K562 (cell line): ENCODE data around the gene KCNH2. TPM values are rescaled to one million over a fixed set of nuclear protein-coding genes. Genes with fewer than 3 reads are reported as not detected.
A peak's percentile ranks its signal among the peaks of the same experiment; 100 is the strongest.

Source experiments
- COPS2 ChIP-seq: fragments of 450-650 bp; conservative IDR thresholded peaks from 2 replicates; pipeline ENCODE4 v1.6.1; 2016; ENCODE audit warnings: mild to moderate bottlenecking, moderate library complexity
- CREBBP ChIP-seq: IDR thresholded peaks from one replicate; pipeline ENCODE4 v1.6.1; 2012; ENCODE audit warnings: low read depth, mild to moderate bottlenecking, control low read depth, inconsistent platforms, low read length
- DPF2 ChIP-seq: fragments of 450-650 bp; IDR thresholded peaks from 2 replicates; pipeline ENCODE4 v1.6.1; 2016
- EHMT2 ChIP-seq: fragments of 450-650 bp; IDR thresholded peaks from 2 replicates; pipeline ENCODE4 v1.6.1; 2018; ENCODE audit warnings: antibody characterized with exemption
- MCM3 ChIP-seq: fragments of 450-650 bp; IDR thresholded peaks from 2 replicates; pipeline ENCODE4 v1.6.1; 2016
- POLR3G ChIP-seq: IDR thresholded peaks from 2 replicates; pipeline ENCODE4 v1.6.1; 2011; ENCODE audit not compliant: insufficient read length, insufficient replicate concordance; ENCODE audit errors: extremely low read depth
- RAD21 ChIP-seq, 2 experiments: fragments of 250-450 bp in 1 of 2; fragments of 450-650 bp in 1 of 2; sonication (Bioruptor Pico) in 1 of 2; formaldehyde crosslinking in 1 of 2; IDR thresholded peaks in 1 of 2; conservative IDR thresholded peaks in 1 of 2; 2 replicates each; pipeline versions ENCODE4 v1.4.0 to v1.8.0; 2020 to 2022; ENCODE audit warnings: mild to moderate bottlenecking in 2 of 2, moderate library complexity in 1 of 2
- RBFOX2 ChIP-seq: fragments of 200-400 bp; formaldehyde crosslinking; IDR thresholded peaks from 2 replicates; pipeline ENCODE4 v1.6.1; 2017; ENCODE audit warnings: low read depth, mild to moderate bottlenecking, low read length, moderate library complexity
- TBP ChIP-seq: optimal IDR thresholded peaks from 2 replicates; pipeline ENCODE3; 2011; ENCODE audit warnings: low read depth, low read length, improper control_type of control experiment
- polyA plus RNA-seq, 8 experiments: library from polyadenylated mRNA; depleted of rRNA in 4 of 8; stranded (reverse) in 5 of 8; unstranded in 3 of 8; fragments of >200 nt; fragmentation: Nextera tagmentation in 2 of 8; fragmentation: Illumina TruSeq in 1 of 8; extraction: Ambion mirVana in 2 of 8; extraction: Trizol in 1 of 8; gene quantifications; 2 replicates each; pipeline versions ENCODE4 v1.2.1 to v1.2.3, GENCODE V29; 2011 to 2014; ENCODE audit warnings: inconsistent platforms in 1 of 8, missing spikeins in 1 of 8
- total RNA-seq, 7 experiments: library from RNA; depleted of rRNA in 6 of 7; stranded (reverse); fragments of >200 nt in 6 of 7; fragmentation: Illumina TruSeq in 2 of 7; extraction: Trizol in 2 of 7; gene quantifications; 2 replicates each; pipeline versions ENCODE4 v1.2.1 to v1.2.3, GENCODE V29; 2011 to 2021; ENCODE audit warnings: low replicate concordance in 1 of 7
- TF ChIP-seq, protein P1 (sequence below): fragments of 450-650 bp; IDR thresholded peaks from 2 replicates; pipeline ENCODE4 v1.6.1; 2016; ENCODE audit warnings: mild to moderate bottlenecking, moderate library complexity
- TF ChIP-seq, protein P2 (sequence below), 2 experiments: IDR thresholded peaks in 1 of 2; conservative IDR thresholded peaks in 1 of 2; 2 replicates each; pipeline ENCODE4 v1.6.1; 2016; ENCODE audit warnings: low read depth in 2 of 2, mild to moderate bottlenecking in 1 of 2, missing compliant biosample characterization in 1 of 2, missing genetic modification characterization in 1 of 2, moderate library complexity in 1 of 2

The KCNH2 gene
- total and polyA plus RNA-seq, 9 of the 15 experiments (the other 6 are each of a cell fraction or from before 2014, with no cell fraction given), result 18.1 to 368 (median 218) TPM

DNA sequence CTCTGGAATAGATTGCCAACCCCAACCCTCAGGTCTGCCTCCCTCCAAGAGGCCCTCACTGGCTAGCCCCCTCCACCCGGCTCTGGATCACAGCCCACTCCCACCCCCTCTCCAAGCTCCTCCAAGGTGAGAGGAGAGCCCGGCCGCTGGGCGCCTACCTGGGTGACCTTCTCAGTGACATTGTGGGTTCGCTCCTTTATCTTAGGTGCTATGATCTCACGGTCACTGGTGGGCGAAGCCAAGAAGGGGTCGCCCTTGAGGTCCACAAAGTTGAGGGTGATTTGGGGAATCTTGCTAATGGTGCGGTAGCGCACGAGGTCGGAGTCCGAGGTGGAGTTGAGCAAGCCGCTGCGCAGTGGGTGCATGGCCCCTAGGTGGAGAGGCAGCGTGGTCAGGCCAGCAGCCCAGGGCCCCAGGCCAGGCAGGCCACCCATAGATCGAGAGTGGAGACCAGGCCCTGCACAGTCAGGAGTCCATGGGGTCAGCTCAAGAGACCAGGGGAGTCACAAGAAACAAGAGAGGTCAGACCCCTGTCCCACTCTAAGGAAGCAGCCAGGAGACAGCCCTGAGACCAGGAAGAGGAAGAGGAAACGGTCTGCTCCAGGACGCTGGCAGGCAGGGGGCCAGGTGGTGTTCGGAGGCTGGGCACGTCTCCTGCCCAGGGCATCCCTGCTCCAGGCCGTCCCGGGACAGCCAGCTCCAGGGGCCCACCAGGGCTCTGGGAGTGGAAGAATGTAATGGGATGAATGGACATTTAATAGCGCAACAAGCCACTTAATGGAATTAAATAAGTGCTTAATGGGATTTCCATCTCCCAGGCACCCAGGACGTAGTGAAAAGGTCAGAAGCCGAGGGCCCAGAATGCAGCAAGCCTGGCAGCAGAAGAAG is 20.7 kb downstream of the KCNH2 start (continued):
- TF ChIP-seq, protein P1, sequence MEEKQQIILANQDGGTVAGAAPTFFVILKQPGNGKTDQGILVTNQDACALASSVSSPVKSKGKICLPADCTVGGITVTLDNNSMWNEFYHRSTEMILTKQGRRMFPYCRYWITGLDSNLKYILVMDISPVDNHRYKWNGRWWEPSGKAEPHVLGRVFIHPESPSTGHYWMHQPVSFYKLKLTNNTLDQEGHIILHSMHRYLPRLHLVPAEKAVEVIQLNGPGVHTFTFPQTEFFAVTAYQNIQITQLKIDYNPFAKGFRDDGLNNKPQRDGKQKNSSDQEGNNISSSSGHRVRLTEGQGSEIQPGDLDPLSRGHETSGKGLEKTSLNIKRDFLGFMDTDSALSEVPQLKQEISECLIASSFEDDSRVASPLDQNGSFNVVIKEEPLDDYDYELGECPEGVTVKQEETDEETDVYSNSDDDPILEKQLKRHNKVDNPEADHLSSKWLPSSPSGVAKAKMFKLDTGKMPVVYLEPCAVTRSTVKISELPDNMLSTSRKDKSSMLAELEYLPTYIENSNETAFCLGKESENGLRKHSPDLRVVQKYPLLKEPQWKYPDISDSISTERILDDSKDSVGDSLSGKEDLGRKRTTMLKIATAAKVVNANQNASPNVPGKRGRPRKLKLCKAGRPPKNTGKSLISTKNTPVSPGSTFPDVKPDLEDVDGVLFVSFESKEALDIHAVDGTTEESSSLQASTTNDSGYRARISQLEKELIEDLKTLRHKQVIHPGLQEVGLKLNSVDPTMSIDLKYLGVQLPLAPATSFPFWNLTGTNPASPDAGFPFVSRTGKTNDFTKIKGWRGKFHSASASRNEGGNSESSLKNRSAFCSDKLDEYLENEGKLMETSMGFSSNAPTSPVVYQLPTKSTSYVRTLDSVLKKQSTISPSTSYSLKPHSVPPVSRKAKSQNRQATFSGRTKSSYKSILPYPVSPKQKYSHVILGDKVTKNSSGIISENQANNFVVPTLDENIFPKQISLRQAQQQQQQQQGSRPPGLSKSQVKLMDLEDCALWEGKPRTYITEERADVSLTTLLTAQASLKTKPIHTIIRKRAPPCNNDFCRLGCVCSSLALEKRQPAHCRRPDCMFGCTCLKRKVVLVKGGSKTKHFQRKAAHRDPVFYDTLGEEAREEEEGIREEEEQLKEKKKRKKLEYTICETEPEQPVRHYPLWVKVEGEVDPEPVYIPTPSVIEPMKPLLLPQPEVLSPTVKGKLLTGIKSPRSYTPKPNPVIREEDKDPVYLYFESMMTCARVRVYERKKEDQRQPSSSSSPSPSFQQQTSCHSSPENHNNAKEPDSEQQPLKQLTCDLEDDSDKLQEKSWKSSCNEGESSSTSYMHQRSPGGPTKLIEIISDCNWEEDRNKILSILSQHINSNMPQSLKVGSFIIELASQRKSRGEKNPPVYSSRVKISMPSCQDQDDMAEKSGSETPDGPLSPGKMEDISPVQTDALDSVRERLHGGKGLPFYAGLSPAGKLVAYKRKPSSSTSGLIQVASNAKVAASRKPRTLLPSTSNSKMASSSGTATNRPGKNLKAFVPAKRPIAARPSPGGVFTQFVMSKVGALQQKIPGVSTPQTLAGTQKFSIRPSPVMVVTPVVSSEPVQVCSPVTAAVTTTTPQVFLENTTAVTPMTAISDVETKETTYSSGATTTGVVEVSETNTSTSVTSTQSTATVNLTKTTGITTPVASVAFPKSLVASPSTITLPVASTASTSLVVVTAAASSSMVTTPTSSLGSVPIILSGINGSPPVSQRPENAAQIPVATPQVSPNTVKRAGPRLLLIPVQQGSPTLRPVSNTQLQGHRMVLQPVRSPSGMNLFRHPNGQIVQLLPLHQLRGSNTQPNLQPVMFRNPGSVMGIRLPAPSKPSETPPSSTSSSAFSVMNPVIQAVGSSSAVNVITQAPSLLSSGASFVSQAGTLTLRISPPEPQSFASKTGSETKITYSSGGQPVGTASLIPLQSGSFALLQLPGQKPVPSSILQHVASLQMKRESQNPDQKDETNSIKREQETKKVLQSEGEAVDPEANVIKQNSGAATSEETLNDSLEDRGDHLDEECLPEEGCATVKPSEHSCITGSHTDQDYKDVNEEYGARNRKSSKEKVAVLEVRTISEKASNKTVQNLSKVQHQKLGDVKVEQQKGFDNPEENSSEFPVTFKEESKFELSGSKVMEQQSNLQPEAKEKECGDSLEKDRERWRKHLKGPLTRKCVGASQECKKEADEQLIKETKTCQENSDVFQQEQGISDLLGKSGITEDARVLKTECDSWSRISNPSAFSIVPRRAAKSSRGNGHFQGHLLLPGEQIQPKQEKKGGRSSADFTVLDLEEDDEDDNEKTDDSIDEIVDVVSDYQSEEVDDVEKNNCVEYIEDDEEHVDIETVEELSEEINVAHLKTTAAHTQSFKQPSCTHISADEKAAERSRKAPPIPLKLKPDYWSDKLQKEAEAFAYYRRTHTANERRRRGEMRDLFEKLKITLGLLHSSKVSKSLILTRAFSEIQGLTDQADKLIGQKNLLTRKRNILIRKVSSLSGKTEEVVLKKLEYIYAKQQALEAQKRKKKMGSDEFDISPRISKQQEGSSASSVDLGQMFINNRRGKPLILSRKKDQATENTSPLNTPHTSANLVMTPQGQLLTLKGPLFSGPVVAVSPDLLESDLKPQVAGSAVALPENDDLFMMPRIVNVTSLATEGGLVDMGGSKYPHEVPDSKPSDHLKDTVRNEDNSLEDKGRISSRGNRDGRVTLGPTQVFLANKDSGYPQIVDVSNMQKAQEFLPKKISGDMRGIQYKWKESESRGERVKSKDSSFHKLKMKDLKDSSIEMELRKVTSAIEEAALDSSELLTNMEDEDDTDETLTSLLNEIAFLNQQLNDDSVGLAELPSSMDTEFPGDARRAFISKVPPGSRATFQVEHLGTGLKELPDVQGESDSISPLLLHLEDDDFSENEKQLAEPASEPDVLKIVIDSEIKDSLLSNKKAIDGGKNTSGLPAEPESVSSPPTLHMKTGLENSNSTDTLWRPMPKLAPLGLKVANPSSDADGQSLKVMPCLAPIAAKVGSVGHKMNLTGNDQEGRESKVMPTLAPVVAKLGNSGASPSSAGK, result no peak
- TF ChIP-seq RAD21 (CRISPR knock-in tag; conservative IDR thresholded peaks at IDR 0.05 in 1 of 2, IDR thresholded peaks at IDR 0.05 in 1 of 2) (no peak), DPF2 (0 out of 2 replicates have a peak, but pooled peaks have one; percentile 0), COPS2 (no peak), RBFOX2 (peak; percentile 54; the same call in 1 of the 2 replicates), EHMT2 (no peak), POLR3G (no peak), CREBBP (no peak), TBP (no peak), MCM3 (no peak)
- TF ChIP-seq, protein P2, sequence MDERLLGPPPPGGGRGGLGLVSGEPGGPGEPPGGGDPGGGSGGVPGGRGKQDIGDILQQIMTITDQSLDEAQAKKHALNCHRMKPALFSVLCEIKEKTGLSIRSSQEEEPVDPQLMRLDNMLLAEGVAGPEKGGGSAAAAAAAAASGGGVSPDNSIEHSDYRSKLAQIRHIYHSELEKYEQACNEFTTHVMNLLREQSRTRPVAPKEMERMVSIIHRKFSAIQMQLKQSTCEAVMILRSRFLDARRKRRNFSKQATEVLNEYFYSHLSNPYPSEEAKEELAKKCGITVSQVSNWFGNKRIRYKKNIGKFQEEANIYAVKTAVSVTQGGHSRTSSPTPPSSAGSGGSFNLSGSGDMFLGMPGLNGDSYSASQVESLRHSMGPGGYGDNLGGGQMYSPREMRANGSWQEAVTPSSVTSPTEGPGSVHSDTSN (CRISPR knock-in tag; IDR thresholded peaks at IDR 0.05; ENCODE audit: low read depth), result no peak
- TF ChIP-seq, protein P2 (tag; conservative IDR thresholded peaks at IDR 0.05; ENCODE audit: low read depth), result no peak
